IMR-90 (cell line): Measurements from ENCODE around the gene HINT3. TPM values are rescaled to one million over a fixed set of nuclear protein-coding genes. Genes with fewer than 3 reads are reported as not detected.

Source experiments
- ATAC-seq: fragments of 200-7000 bp; cut with Tn5 transposase; 2 replicates; pipeline ENCODE4 v1.9.1; 2020; ENCODE audit warnings: low read depth, mild to moderate bottlenecking, moderate library complexity
- BruUV-seq: library from RNA; stranded (reverse); fragments of 400-500 nt; replicated peaks from 2 replicates; lab custom pipeline; 2021; lab: Mats Ljungman, UMichigan
- CTCF ChIA-PET: fragments of 300-600 bp; formaldehyde crosslinking; extraction: SDS; loops from one replicate; lab custom pipeline; 2021; ENCODE audit warnings: antibody characterized with exemption; lab: Yijun Ruan, JAX
- POLR2A ChIA-PET: fragments of 300-600 bp; sonication (Branson Sonifier 250); formaldehyde crosslinking; loops from one replicate; lab custom pipeline; 2022; ENCODE audit warnings: antibody characterized with exemption; ENCODE audit not compliant: unreplicated experiment; lab: Charles Lee
- DNase-seq: peaks from one replicate; pipeline ENCODE4 v3.0.0; 2013
- H2AFZ ChIP-seq: replicated peaks from 2 replicates; pipeline ENCODE3; 2013; ENCODE audit warnings: low read length, mild to moderate bottlenecking; ENCODE audit not compliant: poor library complexity
- H2AK5ac ChIP-seq: 2 replicates; pipeline ENCODE4 v1.6.1; 2013; ENCODE audit warnings: low read depth, low read length, inconsistent platforms
- H2AK9ac ChIP-seq: replicated peaks from 2 replicates; pipeline ENCODE3; 2013; ENCODE audit warnings: mild to moderate bottlenecking, low read depth, low read length, moderate library complexity; ENCODE audit not compliant: poor library complexity
- H2BK120ac ChIP-seq: 2 replicates; pipeline ENCODE4 v1.6.1; 2013; ENCODE audit warnings: low read depth, low read length, inconsistent platforms
- H2BK15ac ChIP-seq: 3 replicates; pipeline ENCODE4 v1.6.1; 2013; ENCODE audit warnings: low read depth, low read length, inconsistent platforms
- H2BK20ac ChIP-seq: 2 replicates; pipeline ENCODE4 v1.6.1; 2013; ENCODE audit warnings: low read depth, mild to moderate bottlenecking, inconsistent platforms, low read length, moderate library complexity
- H2BK5ac ChIP-seq: 2 replicates; pipeline ENCODE4 v1.6.1; 2013; ENCODE audit warnings: mild to moderate bottlenecking, low read depth, low read length, inconsistent platforms; ENCODE audit not compliant: poor library complexity, severe bottlenecking
- H3K14ac ChIP-seq: replicated peaks from 2 replicates; pipeline ENCODE4 v1.6.1; 2013; ENCODE audit warnings: low read depth, low read length, inconsistent platforms
- H3K18ac ChIP-seq: 2 replicates; pipeline ENCODE4 v1.6.1; 2013; ENCODE audit warnings: low read depth, low read length, control low read depth
- H3K23ac ChIP-seq: 2 replicates; pipeline ENCODE4 v1.6.1; 2013; ENCODE audit warnings: low read depth, low read length, inconsistent platforms
- H3K27ac ChIP-seq: 2 replicates; pipeline ENCODE4 v1.5.1; 2013; ENCODE audit warnings: mild to moderate bottlenecking, control low read depth, low read length; ENCODE audit not compliant: insufficient read depth
- H3K27me3 ChIP-seq: 2 replicates; pipeline ENCODE4 v1.6.1; 2013; ENCODE audit warnings: low read length; ENCODE audit not compliant: control insufficient read depth, insufficient read depth
- H3K36me3 ChIP-seq: 2 replicates; pipeline ENCODE4 v1.6.1; 2013; ENCODE audit warnings: low read length, mixed read lengths; ENCODE audit not compliant: control insufficient read depth, insufficient read depth
- H3K4ac ChIP-seq: 2 replicates; pipeline ENCODE4 v1.6.1; 2013; ENCODE audit warnings: low read depth, low read length, inconsistent platforms
- H3K4me1 ChIP-seq: 2 replicates; pipeline ENCODE4 v1.6.1; 2013; ENCODE audit warnings: low read length, mixed read lengths; ENCODE audit not compliant: control insufficient read depth, insufficient read depth
- H3K4me2 ChIP-seq: 2 replicates; pipeline ENCODE4 v1.6.1; 2013; ENCODE audit warnings: low read depth, mild to moderate bottlenecking, control low read depth, low read length, moderate library complexity
- H3K4me3 ChIP-seq: 2 replicates; pipeline ENCODE4 v1.5.1; 2013; ENCODE audit warnings: low read depth, mild to moderate bottlenecking, control low read depth, low read length, moderate library complexity; ENCODE audit not compliant: insufficient read depth
- H3K56ac ChIP-seq: 2 replicates; pipeline ENCODE4 v1.6.1; 2013; ENCODE audit warnings: low read length, inconsistent platforms; ENCODE audit not compliant: insufficient read depth; ENCODE audit errors: extremely low read depth
- H3K79me1 ChIP-seq, 2 experiments: 2 replicates each; pipeline ENCODE4 v1.6.1; 2013; ENCODE audit warnings: low read length in 2 of 2, inconsistent platforms in 1 of 2, low read depth in 1 of 2
- H3K9ac ChIP-seq: 2 replicates; pipeline ENCODE4 v1.6.1; 2013; ENCODE audit warnings: low read depth, low read length, control low read depth
- H3K9me1 ChIP-seq: 2 replicates; pipeline ENCODE4 v1.6.1; 2013; ENCODE audit warnings: low read length, inconsistent platforms; ENCODE audit not compliant: insufficient read depth
- H3K9me3 ChIP-seq: 2 replicates; pipeline ENCODE4 v1.6.1; 2013; ENCODE audit warnings: low read length; ENCODE audit not compliant: control insufficient read depth, insufficient read depth
- H4K20me1 ChIP-seq: 2 replicates; pipeline ENCODE4 v1.6.1; 2013; ENCODE audit warnings: low read length, inconsistent platforms; ENCODE audit not compliant: insufficient read depth
- H4K5ac ChIP-seq: 2 replicates; pipeline ENCODE4 v1.6.1; 2013; ENCODE audit warnings: mild to moderate bottlenecking, low read depth, low read length, control low read depth
- H4K8ac ChIP-seq, 2 experiments: 2 replicates each; pipeline ENCODE4 v1.6.1; 2013; ENCODE audit warnings: low read depth in 2 of 2, low read length in 2 of 2, control low read depth in 1 of 2, inconsistent platforms in 1 of 2
- H4K91ac ChIP-seq: 2 replicates; pipeline ENCODE4 v1.6.1; 2013; ENCODE audit warnings: low read depth, low read length, inconsistent platforms; ENCODE audit not compliant: insufficient read depth
- BHLHE40 ChIP-seq: fragments of 150-350 bp; IDR thresholded peaks from 2 replicates; pipeline ENCODE4 v1.6.1; 2016; ENCODE audit warnings: mild to moderate bottlenecking, low read depth, low read length
- CEBPB ChIP-seq: IDR thresholded peaks from 2 replicates; pipeline ENCODE4 v1.6.1; 2012; ENCODE audit warnings: low read depth, low read length, improper control_type of control experiment
- CHD1 ChIP-seq: IDR thresholded peaks from 2 replicates; pipeline ENCODE4 v1.6.1; 2012; ENCODE audit warnings: low read depth, low read length, improper control_type of control experiment
- FOS ChIP-seq: fragments of 150-350 bp; IDR thresholded peaks from 2 replicates; pipeline ENCODE4 v1.6.1; 2016; ENCODE audit warnings: low read depth, low read length
- MAFK ChIP-seq: IDR thresholded peaks from 2 replicates; pipeline ENCODE4 v1.6.1; 2012; ENCODE audit warnings: low read depth, low read length, improper control_type of control experiment
- MXI1 ChIP-seq: IDR thresholded peaks from 2 replicates; pipeline ENCODE4 v1.6.1; 2012; ENCODE audit warnings: low read depth, mild to moderate bottlenecking, low read length, moderate library complexity, borderline replicate concordance
- NFE2L2 ChIP-seq: fragments of 150-350 bp; IDR thresholded peaks from 2 replicates; pipeline ENCODE4 v1.6.1; 2016; ENCODE audit warnings: low read depth, mild to moderate bottlenecking, low read length
- POLR2A ChIP-seq: IDR thresholded peaks from 2 replicates; pipeline ENCODE4 v1.6.1; 2012; ENCODE audit warnings: mild to moderate bottlenecking, low read depth, low read length
- RAD21 ChIP-seq: IDR thresholded peaks from 2 replicates; pipeline ENCODE4 v1.6.1; 2012; ENCODE audit warnings: low read length, improper control_type of control experiment
- RCOR1 ChIP-seq: IDR thresholded peaks from 2 replicates; pipeline ENCODE4 v1.6.1; 2012; ENCODE audit warnings: mild to moderate bottlenecking, low read length, improper control_type of control experiment; ENCODE audit not compliant: insufficient replicate concordance
- RFX5 ChIP-seq: IDR thresholded peaks from 2 replicates; pipeline ENCODE4 v1.8.0; 2012; ENCODE audit warnings: low read depth, mild to moderate bottlenecking, low read length, moderate library complexity
- SMC3 ChIP-seq: fragments of 150-350 bp; IDR thresholded peaks from 2 replicates; pipeline ENCODE4 v1.6.1; 2016; ENCODE audit warnings: low read depth, mild to moderate bottlenecking, antibody characterized with exemption, low read length, moderate library complexity
- WGBS, 2 experiments: methylation state at CpG; one replicate each; pipeline versions ENCODE4 v1.1.5 to v1.1.7; 2013; ENCODE audit warnings: missing lambda C conversion rate in 2 of 2; ENCODE audit not compliant: insufficient read length in 1 of 2; ENCODE audit errors: extremely low coverage in 2 of 2; 5-methylcytosine and 5-hydroxymethylcytosine counted together
- dilution Hi-C: fragments of 300-500 bp; cut with HindIII; formaldehyde crosslinking; loops from one replicate; pipeline ENCODE4 v1.14.3; 2018; ENCODE audit warnings: low sequenced_read_pairs; ENCODE audit not compliant: unreplicated experiment
- in situ Hi-C: fragments of 300-500 bp; cut with MboI; formaldehyde crosslinking; loops from 3 replicates; pipeline ENCODE4 v1.14.3; 2019; ENCODE audit warnings: low sequenced_read_pairs, inconsistent platforms, mixed read lengths
- intact Hi-C: fragments of 100-400 bp; cut with micrococcal nuclease; formaldehyde crosslinking; loops from 2 replicates; pipeline ENCODE4 v1.10.0; 2022
- polyA plus RNA-seq, 3 experiments: library from polyadenylated mRNA; depleted of rRNA; stranded (reverse); fragments of >200 nt; gene quantifications; 2 replicates each; pipeline ENCODE4 v1.2.3, GENCODE V29; 2012; ENCODE audit warnings: low replicate concordance in 1 of 3
- total RNA-seq: library from RNA; depleted of rRNA; stranded (reverse); fragments of >200 nt; gene quantifications from 2 replicates; pipeline ENCODE4 v1.2.3, GENCODE V29; 2012
- TF ChIP-seq, protein P1 (sequence below): fragments of 150-350 bp; IDR thresholded peaks from 2 replicates; pipeline ENCODE4 v1.6.1; 2016; ENCODE audit warnings: low read depth, mild to moderate bottlenecking, low read length, moderate library complexity, borderline replicate concordance

Gene HINT3
- total and polyA plus RNA-seq, 2 of the 4 experiments (the other 2 are of a cell fraction): 3.4 to 6.5 TPM

DNA sequence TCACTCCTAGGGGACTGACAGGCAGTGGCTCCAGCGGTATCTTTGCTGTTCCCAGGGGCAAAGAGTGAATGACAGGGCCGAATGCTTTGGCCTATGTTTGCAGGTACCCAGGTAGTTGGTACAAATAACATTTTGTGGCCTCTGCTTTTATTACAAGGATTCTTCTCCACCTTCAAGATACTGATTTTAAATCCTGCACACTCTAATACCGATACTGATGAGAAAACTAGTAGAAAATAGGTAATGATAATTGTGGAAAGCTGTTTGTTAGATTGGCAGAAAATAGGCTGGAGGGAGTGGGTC is 772 bp downstream of the HINT3 start:
- DNase-seq (no peak), ATAC-seq (no peak)
- no peaks in the 10 kb centered on the region for H3K9me3 ChIP-seq
- H3K4me1 ChIP-seq: no peaks in the 10 kb centered on the region
- peak overlapping the region; percentile 67 for H4K91ac ChIP-seq
- H3K9me1 ChIP-seq: no peaks in the 10 kb centered on the region; the same call in 1 of the 2 replicates
- peak overlapping the region; percentile 70 for H2BK120ac ChIP-seq
- H3K27ac ChIP-seq: peak overlapping the region; percentile 62
- H3K36me3 ChIP-seq: no peaks in the 10 kb centered on the region
- H3K4ac ChIP-seq: peak overlapping the region; percentile 76
- H3K14ac ChIP-seq: peak overlapping the region; percentile 83
- peak overlapping the region; percentile 39; the same call in 1 of the 2 replicates for H3K56ac ChIP-seq
- TF ChIP-seq RFX5 (no peak), POLR2A (no peak), BHLHE40 (no peak), NFE2L2 (no peak), FOS (no peak), SMC3 (no peak), MAFK (no peak), MXI1 (no peak), RAD21 (no peak), RCOR1 (no peak), CHD1 (no peak), CEBPB (no peak)
- TF ChIP-seq, protein P1, sequence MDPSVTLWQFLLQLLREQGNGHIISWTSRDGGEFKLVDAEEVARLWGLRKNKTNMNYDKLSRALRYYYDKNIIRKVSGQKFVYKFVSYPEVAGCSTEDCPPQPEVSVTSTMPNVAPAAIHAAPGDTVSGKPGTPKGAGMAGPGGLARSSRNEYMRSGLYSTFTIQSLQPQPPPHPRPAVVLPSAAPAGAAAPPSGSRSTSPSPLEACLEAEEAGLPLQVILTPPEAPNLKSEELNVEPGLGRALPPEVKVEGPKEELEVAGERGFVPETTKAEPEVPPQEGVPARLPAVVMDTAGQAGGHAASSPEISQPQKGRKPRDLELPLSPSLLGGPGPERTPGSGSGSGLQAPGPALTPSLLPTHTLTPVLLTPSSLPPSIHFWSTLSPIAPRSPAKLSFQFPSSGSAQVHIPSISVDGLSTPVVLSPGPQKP: no peak
- peak overlapping the region; percentile 66 for H4K5ac ChIP-seq
- no peaks in the 10 kb centered on the region for H3K27me3 ChIP-seq
- H2AK5ac ChIP-seq: peak overlapping the region; percentile 74; the same call in 1 of the 2 replicates
- dilution Hi-C loops (no loop called here), in situ Hi-C loops (loop anchor here (5.0 kb wide), 1 partner anchor 170 kb away; no protein-coding TSS in a partner anchor), intact Hi-C loops (loop anchor here (2.0 to 5.0 kb wide), 2 partner anchors 51 to 100 kb away; no protein-coding TSS in a partner anchor)
- ChIA-PET POLR2A (interaction anchor here (0.5 to 1.1 kb wide), 2 partner anchors 12 to 167 kb away, joined by 3 read pairs; partner anchors contain the start of gene NCOA7), CTCF (interaction anchor here (0.6 to 4.0 kb wide), 7 partner anchors 9 to 176 kb away, joined by 3 to 45 read pairs (median 3); partner anchors contain the start of gene NCOA7)
- peak overlapping the region; percentile 72 for H3K4me3 ChIP-seq
- no peak overlapping the region for H2BK20ac ChIP-seq
- H2AK9ac ChIP-seq: peak overlapping the region; percentile 95
- no peaks in the 10 kb centered on the region for H4K20me1 ChIP-seq
- peak overlapping the region; percentile 2 to 83; a peak in 3 of 4 replicates for H4K8ac ChIP-seq
- peak overlapping the region; percentile 97 for H3K4me2 ChIP-seq
- peak overlapping the region; percentile 63 for H2BK5ac ChIP-seq
- H3K23ac ChIP-seq: peak overlapping the region; percentile 87; the same call in 1 of the 2 replicates
- H3K18ac ChIP-seq: no peak overlapping the region
- peaks cover 14 to 27% of the 10 kb centered on the region in 2 experiments for H3K79me1 ChIP-seq
- peak overlapping the region; percentile 99 for H2AFZ ChIP-seq
- peak overlapping the region; percentile 68 for H3K9ac ChIP-seq
- BruUV-seq: no TSS peak
- no peak overlapping the region for H2BK15ac ChIP-seq
- WGBS, 2 experiments: no CpG with 5 or more reads among the region's 3 CpGs
